Adipocyte (in vitro differentiated cells): ENCODE data around the gene TTC39A.

Source experiments
- DNase-seq: peaks from one replicate; pipeline ENCODE4 v3.0.0-alpha.2; 2015; ENCODE audit warnings: low read depth
- H3K27me3 ChIP-seq: replicated peaks from 2 replicates; pipeline ENCODE4 v1.7.0; 2013; ENCODE audit warnings: mild to moderate bottlenecking, low read length, moderate library complexity; ENCODE audit not compliant: control insufficient read depth, insufficient read depth
- H3K36me3 ChIP-seq: 2 replicates; pipeline ENCODE4 v1.7.0; 2013; ENCODE audit warnings: low read length, mild to moderate bottlenecking, moderate library complexity; ENCODE audit not compliant: control insufficient read depth, insufficient read depth, severe bottlenecking
- H3K4me1 ChIP-seq: 2 replicates; pipeline ENCODE4 v1.7.0; 2013; ENCODE audit warnings: mild to moderate bottlenecking, low read length, moderate library complexity; ENCODE audit not compliant: control insufficient read depth, insufficient read depth
- H3K4me3 ChIP-seq: 2 replicates; pipeline ENCODE4 v1.7.0; 2013; ENCODE audit warnings: mild to moderate bottlenecking, low read length, moderate library complexity
- H3K9ac ChIP-seq: 2 replicates; pipeline ENCODE4 v1.7.0; 2013; ENCODE audit warnings: mild to moderate bottlenecking, low read length, moderate library complexity
- H3K9me3 ChIP-seq: 2 replicates; pipeline ENCODE4 v1.7.0; 2013; ENCODE audit warnings: mild to moderate bottlenecking, low read length, moderate library complexity; ENCODE audit not compliant: control insufficient read depth

Gene TTC39A

DNA sequence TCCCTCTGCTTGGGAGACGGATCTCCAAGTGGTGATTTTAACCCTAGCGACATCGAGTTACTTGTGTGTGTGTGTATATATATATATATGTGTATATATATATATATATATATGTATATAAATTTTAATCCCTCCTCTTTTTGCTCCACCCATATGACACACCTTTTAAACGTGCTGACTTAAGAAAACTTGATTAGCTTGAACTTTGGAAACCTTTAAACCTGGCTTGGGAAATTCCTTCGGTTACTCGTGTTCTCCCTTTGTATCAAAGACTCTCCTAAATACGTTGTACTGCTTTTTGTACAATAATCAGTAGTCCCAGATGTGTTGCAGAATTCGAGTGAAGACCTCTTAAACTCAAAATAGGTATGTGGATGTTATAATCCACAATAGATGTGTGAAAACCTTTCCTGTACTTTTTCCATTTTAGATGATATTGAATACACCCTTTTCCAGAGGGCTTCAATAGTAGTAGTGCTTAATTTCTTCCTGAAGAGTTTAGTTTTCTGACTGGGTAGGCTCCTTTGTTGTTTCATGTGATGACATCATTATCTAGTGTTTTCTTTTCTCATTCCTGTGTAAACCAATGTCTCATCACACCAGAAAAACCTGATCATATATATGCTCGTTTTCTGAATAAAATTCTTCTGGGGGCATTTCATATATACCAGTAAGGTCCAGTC lies 92.9 kb downstream of the TTC39A start:
- peaks cover 32% of the 10 kb centered on the region for H3K4me1 ChIP-seq
- H3K9ac ChIP-seq: peak overlapping the region; percentile 98
- H3K27me3 ChIP-seq: no peaks in the 10 kb centered on the region
- no peaks in the 10 kb centered on the region for H3K9me3 ChIP-seq
- peak overlapping the region; percentile 97 for H3K4me3 ChIP-seq
- no peaks in the 10 kb centered on the region for H3K36me3 ChIP-seq
- peak; percentile 67 for DNase-seq
